ENCODE measurements around the gene HIPK2.

HIPK2 gene
- long read RNA-seq, donor 1, partial matches to known transcripts = 12 of 12 reads
- long read RNA-seq, donor 1, other reads (novel, unspliced or antisense) = 0 of 12 reads
- long read RNA-seq, donor 2 = 0 reads
- long read RNA-seq, donor 3, partial matches to known transcripts = 5 of 5 reads
- long read RNA-seq, donor 3, other reads (novel, unspliced or antisense) = 0 of 5 reads
- long read RNA-seq, donor 4, partial matches to known transcripts = 70 of 70 reads
- long read RNA-seq, donor 4, other reads (novel, unspliced or antisense) = 0 of 70 reads
- long read RNA-seq, donor 5, partial matches to known transcripts = 12 of 12 reads
- long read RNA-seq, donor 5, other reads (novel, unspliced or antisense) = 0 of 12 reads
- long read RNA-seq, donor 6, partial matches to known transcripts = 53 of 53 reads
- long read RNA-seq, donor 6, other reads (novel, unspliced or antisense) = 0 of 53 reads
- long read RNA-seq, donor 7, partial matches to known transcripts = 145 of 145 reads
- long read RNA-seq, donor 7, other reads (novel, unspliced or antisense) = 0 of 145 reads
- long read RNA-seq, donor 8, partial matches to known transcripts = 19 of 19 reads
- long read RNA-seq, donor 8, other reads (novel, unspliced or antisense) = 0 of 19 reads

- DNase-seq = peak; percentile 79
Observed at GRCh38 chr7:139777948-139778841, at the start of gene HIPK2. Gene HIPK2, minus strand, starts transcription at chr7:139777998. Its CDS starts 375 bp downstream, at chr7:139777623.

- no peak for DNase-seq
Observed at GRCh38 chr7:139827042-139827441, 49.2 kb upstream of the HIPK2 start.

- DNase-seq = no peak
Observed at GRCh38 chr7:139825666-139826290, 48.0 kb upstream of the HIPK2 start.

GRCh38 chr7:139823959-139824521, 46.2 kb upstream of the HIPK2 start:
- peak; percentile 47 for DNase-seq

GRCh38 chr7:139822855-139823254, 45.1 kb upstream of the HIPK2 start:
- no peak for DNase-seq

GRCh38 chr7:139821349-139822105, 43.7 kb upstream of the HIPK2 start:
- no peak for DNase-seq

GRCh38 chr7:139820089-139820488, 42.3 kb upstream of the HIPK2 start:
- no peak for DNase-seq

- DNase-seq = no peak
Observed at GRCh38 chr7:139817249-139817648, 39.5 kb upstream of the HIPK2 start.

- DNase-seq = no peak
Observed at GRCh38 chr7:139813689-139814088, 35.9 kb upstream of the HIPK2 start.

GRCh38 chr7:139813151-139813550, 35.4 kb upstream of the HIPK2 start:
- no peak for DNase-seq

GRCh38 chr7:139811066-139811465, 33.3 kb upstream of the HIPK2 start:
- no peak for DNase-seq

GRCh38 chr7:139808846-139809442, 31.1 kb upstream of the HIPK2 start:
- DNase-seq = no peak

GRCh38 chr7:139808427-139808826, 30.6 kb upstream of the HIPK2 start:
- no peak for DNase-seq

GRCh38 chr7:139807009-139807408, 29.2 kb upstream of the HIPK2 start:
- DNase-seq = no peak

GRCh38 chr7:139804571-139804970, 26.8 kb upstream of the HIPK2 start:
- no peak for DNase-seq

- DNase-seq = no peak
Observed at GRCh38 chr7:139799586-139799985, 21.8 kb upstream of the HIPK2 start.

- DNase-seq = no peak
Observed at GRCh38 chr7:139798892-139799291, 21.1 kb upstream of the HIPK2 start.

- peak; percentile 49 for DNase-seq
Observed at GRCh38 chr7:139798221-139798620, 20.4 kb upstream of the HIPK2 start.

GRCh38 chr7:139797607-139798006, 19.8 kb upstream of the HIPK2 start:
- DNase-seq = no peak

GRCh38 chr7:139791316-139791715, 13.5 kb upstream of the HIPK2 start:
- no peak for DNase-seq

- no peak for DNase-seq
Observed at GRCh38 chr7:139784648-139785047, 6.8 kb upstream of the HIPK2 start.
